H9 (cell line): ENCODE results near the gene IGF1R. TPM values are rescaled to one million over a fixed set of nuclear protein-coding genes. Genes with fewer than 3 reads are reported as not detected.

ENCODE experiments used
- DNase-seq: peaks from one replicate; pipeline ENCODE4 v3.0.0-alpha.2; 2017
- H2AFZ ChIP-seq: one replicate; pipeline ENCODE4 v1.6.1; 2013; ENCODE audit warnings: mild to moderate bottlenecking, low read length, control low read depth, moderate library complexity
- H2AK5ac ChIP-seq: 2 replicates; pipeline ENCODE4 v1.6.1; 2013; ENCODE audit warnings: low read length, control low read depth, mixed read lengths; ENCODE audit not compliant: insufficient read length
- H2BK120ac ChIP-seq: one replicate; pipeline ENCODE4 v1.6.1; 2013; ENCODE audit warnings: low read depth, mild to moderate bottlenecking, low read length, control low read depth, inconsistent platforms; ENCODE audit not compliant: poor library complexity, severe bottlenecking
- H2BK12ac ChIP-seq: 2 replicates; pipeline ENCODE4 v1.6.1; 2013; ENCODE audit warnings: low read length, control low read depth, mixed read lengths, low read depth; ENCODE audit not compliant: insufficient read length
- H2BK15ac ChIP-seq: 2 replicates; pipeline ENCODE4 v1.6.1; 2013; ENCODE audit warnings: low read depth, low read length, control low read depth
- H2BK20ac ChIP-seq: one replicate; pipeline ENCODE4 v1.6.1; 2013; ENCODE audit warnings: low read depth, mild to moderate bottlenecking, low read length, control low read depth, inconsistent platforms; ENCODE audit not compliant: poor library complexity, severe bottlenecking
- H2BK5ac ChIP-seq: 2 replicates; pipeline ENCODE4 v1.6.1; 2013; ENCODE audit warnings: low read length, control low read depth, mixed read lengths; ENCODE audit not compliant: insufficient read length
- H3K14ac ChIP-seq: 2 replicates; pipeline ENCODE4 v1.6.1; 2013; ENCODE audit warnings: low read length, control low read depth; ENCODE audit not compliant: insufficient read depth
- H3K18ac ChIP-seq: 2 replicates; pipeline ENCODE4 v1.6.1; 2013; ENCODE audit warnings: low read depth, mild to moderate bottlenecking, mixed read lengths, low read length, control low read depth; ENCODE audit not compliant: insufficient read length
- H3K23ac ChIP-seq: 2 replicates; pipeline ENCODE4 v1.6.1; 2013; ENCODE audit warnings: low read length, control low read depth, mixed read lengths, low read depth; ENCODE audit not compliant: insufficient read length
- H3K23me2 ChIP-seq: 2 replicates; pipeline ENCODE4 v1.6.1; 2013; ENCODE audit warnings: low read depth, mild to moderate bottlenecking, mixed read lengths, low read length, control low read depth; ENCODE audit not compliant: insufficient read length, poor library complexity, severe bottlenecking
- H3K27ac ChIP-seq: 2 replicates; pipeline ENCODE4 v1.5.1; 2013; ENCODE audit warnings: low read length, control low read depth, mixed read lengths, low read depth; ENCODE audit not compliant: insufficient read length
- H3K27me3 ChIP-seq: 2 replicates; pipeline ENCODE4 v1.6.1; 2013; ENCODE audit warnings: low read length, control low read depth, inconsistent platforms; ENCODE audit not compliant: insufficient read depth
- H3K4ac ChIP-seq: 2 replicates; pipeline ENCODE4 v1.6.1; 2013; ENCODE audit warnings: low read depth, mild to moderate bottlenecking, control low read depth, inconsistent platforms, low read length, moderate library complexity
- H3K4me1 ChIP-seq: 2 replicates; pipeline ENCODE4 v1.6.1; 2013; ENCODE audit warnings: low read length, control low read depth, inconsistent platforms; ENCODE audit not compliant: insufficient read depth
- H3K4me2 ChIP-seq: 2 replicates; pipeline ENCODE4 v1.6.1; 2013; ENCODE audit warnings: low read length, control low read depth, mixed read lengths; ENCODE audit not compliant: insufficient read length, insufficient read depth
- H3K56ac ChIP-seq: 2 replicates; pipeline ENCODE4 v1.6.1; 2013; ENCODE audit warnings: low read depth, mild to moderate bottlenecking, mixed read lengths, low read length, control low read depth; ENCODE audit not compliant: insufficient read length
- H3K79me1 ChIP-seq: 2 replicates; pipeline ENCODE4 v1.6.1; 2013; ENCODE audit warnings: low read depth, mild to moderate bottlenecking, moderate library complexity, low read length, control low read depth, inconsistent platforms; ENCODE audit not compliant: insufficient read depth, poor library complexity, severe bottlenecking
- H3K79me2 ChIP-seq: 2 replicates; pipeline ENCODE4 v1.6.1; 2013; ENCODE audit warnings: low read length, control low read depth, inconsistent platforms; ENCODE audit not compliant: insufficient read depth
- H3K9ac ChIP-seq: 2 replicates; pipeline ENCODE4 v1.6.1; 2013; ENCODE audit warnings: low read length, control low read depth, mixed read lengths; ENCODE audit not compliant: insufficient read length; ENCODE audit errors: extremely low read depth
- H3K9me3 ChIP-seq: one replicate; pipeline ENCODE4 v1.6.1; 2013; ENCODE audit warnings: low read depth, low read length, inconsistent platforms; ENCODE audit not compliant: control insufficient read depth
- H3T11ph ChIP-seq: one replicate; pipeline ENCODE4 v1.6.1; 2013; ENCODE audit warnings: mild to moderate bottlenecking, low read length, control low read depth, inconsistent platforms
- H4K20me1 ChIP-seq: one replicate; pipeline ENCODE4 v1.6.1; 2013; ENCODE audit not compliant: control insufficient read depth, insufficient read length, insufficient read depth
- H4K5ac ChIP-seq: 2 replicates; pipeline ENCODE4 v1.6.1; 2013; ENCODE audit warnings: low read depth, mild to moderate bottlenecking, mixed read lengths, low read length, control low read depth; ENCODE audit not compliant: insufficient read length
- H4K8ac ChIP-seq: replicated peaks from 2 replicates; pipeline ENCODE4 v1.6.1; 2013; ENCODE audit warnings: low read length, control low read depth, mixed read lengths, low read depth; ENCODE audit not compliant: insufficient read length
- H4K91ac ChIP-seq: 2 replicates; pipeline ENCODE4 v1.6.1; 2013; ENCODE audit warnings: low read depth, mild to moderate bottlenecking, moderate library complexity, mixed read lengths, low read length, control low read depth; ENCODE audit not compliant: insufficient read length
- H3K27ac Mint-ChIP-seq, 3 experiments: 2 replicates in 2 of 3; 3 replicates in 1 of 3; pipeline ENCODE4 v1.8.0; 2020 to 2021; ENCODE audit warnings: mixed read lengths in 3 of 3, mild to moderate bottlenecking in 1 of 3, moderate library complexity in 1 of 3
- H3K27me3 Mint-ChIP-seq: 2 replicates; pipeline ENCODE4 v1.8.0; 2021; ENCODE audit warnings: low read depth, mild to moderate bottlenecking, moderate library complexity, mixed read lengths
- H3K36me3 Mint-ChIP-seq, 3 experiments: 2 replicates in 2 of 3; 3 replicates in 1 of 3; pipeline ENCODE4 v1.8.0; 2020 to 2021; ENCODE audit warnings: low read depth in 3 of 3, mixed read lengths in 3 of 3; ENCODE audit not compliant: insufficient read depth in 1 of 3
- H3K4me1 Mint-ChIP-seq, 2 experiments: 2 replicates each; pipeline ENCODE4 v1.8.0; 2020; ENCODE audit warnings: mixed read lengths in 2 of 2
- H3K4me3 Mint-ChIP-seq, 2 experiments: 2 replicates in 1 of 2; 3 replicates in 1 of 2; pipeline ENCODE4 v1.8.0; 2020 to 2021; ENCODE audit warnings: mild to moderate bottlenecking in 2 of 2, mixed read lengths in 2 of 2, moderate library complexity in 1 of 2
- H3K9me3 Mint-ChIP-seq, 2 experiments: 2 replicates in 1 of 2; 3 replicates in 1 of 2; pipeline ENCODE4 v1.8.0; 2020; ENCODE audit warnings: mild to moderate bottlenecking in 2 of 2, mixed read lengths in 2 of 2, moderate library complexity in 1 of 2
- WGBS: extraction: QIAGEN DNeasy Blood & Tissue Kit; methylation state at CpG from one replicate; pipeline ENCODE4 v1.1.7; 2013; ENCODE audit warnings: missing lambda C conversion rate, low lambda C conversion rate, mixed read lengths; ENCODE audit not compliant: insufficient read length; ENCODE audit errors: extremely low coverage; 5-methylcytosine and 5-hydroxymethylcytosine counted together
- total RNA-seq: library from RNA; stranded (reverse); gene quantifications from 2 replicates; pipeline ENCODE4 v1.2.1, GENCODE V29; 2021
- TF ChIP-seq, protein P1 (sequence below): fragments of 200-600 bp; sonication (generic); conservative IDR thresholded peaks from 3 replicates; pipeline ENCODE4 v1.8.0; 2021; ENCODE audit warnings: antibody characterized with exemption, mild to moderate bottlenecking

The IGF1R gene
- total RNA-seq, 1 experiment from 2014 or later = 70.0 TPM

DNA sequence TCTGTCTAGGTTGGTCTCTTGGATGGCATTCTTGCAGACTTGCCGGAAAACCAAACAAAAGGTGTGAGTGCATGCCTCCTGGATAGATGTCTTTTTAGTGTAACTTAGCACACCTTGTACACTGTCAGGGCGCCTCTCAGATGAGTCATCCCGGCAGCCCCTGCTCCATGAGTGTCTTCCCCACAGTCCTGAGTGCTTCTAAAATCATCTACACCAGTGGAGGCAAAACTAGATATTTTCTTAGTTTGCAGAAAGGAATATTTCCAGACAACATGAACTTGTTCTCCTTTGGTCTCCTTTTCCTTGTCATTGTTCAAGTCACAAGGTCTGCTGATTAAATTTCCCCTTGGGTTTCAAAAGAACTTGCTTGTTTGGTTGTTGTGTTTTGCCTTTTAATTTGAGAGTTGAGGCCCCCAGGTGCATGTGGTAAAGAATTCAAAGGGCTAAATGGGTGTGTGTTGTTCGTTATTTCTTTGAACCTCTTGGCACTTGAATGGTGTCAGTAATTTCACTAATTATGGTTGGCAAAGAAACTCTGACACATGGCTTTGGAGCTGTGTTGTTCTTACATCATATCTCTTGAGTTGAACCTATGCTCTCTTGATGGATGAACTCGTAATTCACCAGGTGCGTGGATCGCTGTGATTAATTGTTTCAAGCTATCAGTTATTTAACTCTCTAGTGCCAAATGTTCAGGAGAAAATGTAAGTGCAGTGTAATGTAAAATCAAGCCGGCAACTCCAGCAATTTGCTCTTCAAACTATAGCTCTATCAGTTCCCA is 98.2 kb downstream of the IGF1R start:
- no peaks in the 10 kb centered on the region for H4K20me1 ChIP-seq
- H2AK5ac ChIP-seq = no peak overlapping the region

More for the DNA sequence above, 98.2 kb downstream of the IGF1R start:
- Histone ChIP-seq H3K9ac (no peak overlapping the region), H3K9me3 (no peaks in the 10 kb centered on the region), H4K5ac (no peak overlapping the region), H2BK20ac (no peak overlapping the region), H3K56ac (no peak overlapping the region), H3K14ac (no peak overlapping the region), H3K4me2 (no peak overlapping the region), H2BK15ac (no peak overlapping the region), H3K23me2 (no peaks in the 10 kb centered on the region), H4K91ac (no peak overlapping the region), H2BK12ac (no peak overlapping the region), H2AFZ (no peak overlapping the region), H3K4me1 (peaks cover 9% of the 10 kb centered on the region), H3K4ac (no peak overlapping the region), H3K18ac (no peak overlapping the region), H3K27ac (no peak overlapping the region), H3K23ac (no peak overlapping the region), H4K8ac (no peak overlapping the region), H2BK5ac (no peak overlapping the region), H3T11ph (no peak overlapping the region), H2BK120ac (no peak overlapping the region), H3K79me1 (peaks cover 18% of the 10 kb centered on the region), H3K79me2 (peaks cover 61% of the 10 kb centered on the region), H3K27me3 (no peaks in the 10 kb centered on the region)
- Mint-ChIP-seq H3K27me3 (no peaks in the 10 kb centered on the region), H3K4me3 (no peak overlapping the region), H3K4me1 (peaks cover 44 to 61% of the 10 kb centered on the region in 2 experiments), H3K27ac (peak overlapping the region; percentile 42 to 65 (median 43); a peak in 5 of 7 replicates), H3K36me3 (peaks cover 0 to 4% (median 2%) of the 10 kb centered on the region in 3 experiments; a peak in 2 of 7 replicates), H3K9me3 (no peaks in the 10 kb centered on the region)
- TF ChIP-seq, protein P1, sequence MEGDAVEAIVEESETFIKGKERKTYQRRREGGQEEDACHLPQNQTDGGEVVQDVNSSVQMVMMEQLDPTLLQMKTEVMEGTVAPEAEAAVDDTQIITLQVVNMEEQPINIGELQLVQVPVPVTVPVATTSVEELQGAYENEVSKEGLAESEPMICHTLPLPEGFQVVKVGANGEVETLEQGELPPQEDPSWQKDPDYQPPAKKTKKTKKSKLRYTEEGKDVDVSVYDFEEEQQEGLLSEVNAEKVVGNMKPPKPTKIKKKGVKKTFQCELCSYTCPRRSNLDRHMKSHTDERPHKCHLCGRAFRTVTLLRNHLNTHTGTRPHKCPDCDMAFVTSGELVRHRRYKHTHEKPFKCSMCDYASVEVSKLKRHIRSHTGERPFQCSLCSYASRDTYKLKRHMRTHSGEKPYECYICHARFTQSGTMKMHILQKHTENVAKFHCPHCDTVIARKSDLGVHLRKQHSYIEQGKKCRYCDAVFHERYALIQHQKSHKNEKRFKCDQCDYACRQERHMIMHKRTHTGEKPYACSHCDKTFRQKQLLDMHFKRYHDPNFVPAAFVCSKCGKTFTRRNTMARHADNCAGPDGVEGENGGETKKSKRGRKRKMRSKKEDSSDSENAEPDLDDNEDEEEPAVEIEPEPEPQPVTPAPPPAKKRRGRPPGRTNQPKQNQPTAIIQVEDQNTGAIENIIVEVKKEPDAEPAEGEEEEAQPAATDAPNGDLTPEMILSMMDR = no peak
- DNase-seq = no peak
- no CpG with 5 or more reads among the region's 8 CpGs for WGBS
